BLaER1 (cell line): ENCODE measurements around the gene WDR13.
"Not testable (repeated sequence)": the region's sequence is repeated elsewhere in the genome, so short reads cannot be mapped to it uniquely, and the experiment has no call there.

Experiments
- H3K27ac ChIP-seq: shearing (Covaris generic); formaldehyde crosslinking; 2 replicates; pipeline ENCODE4 v1.8.1; 2022
- H3K27me3 ChIP-seq: shearing (Covaris generic); formaldehyde crosslinking; 2 replicates; pipeline ENCODE4 v1.8.1; 2022
- H3K36me3 ChIP-seq: shearing (Covaris generic); formaldehyde crosslinking; 2 replicates; pipeline ENCODE4 v1.8.1; 2022
- H3K4me1 ChIP-seq: shearing (Covaris generic); formaldehyde crosslinking; 2 replicates; pipeline ENCODE4 v1.8.1; 2022
- H3K4me2 ChIP-seq: shearing (Covaris generic); formaldehyde crosslinking; 2 replicates; pipeline ENCODE4 v1.8.1; 2022
- H3K4me3 ChIP-seq: shearing (Covaris generic); formaldehyde crosslinking; 2 replicates; pipeline ENCODE4 v1.8.1; 2022
- H3K9ac ChIP-seq: shearing (Covaris generic); formaldehyde crosslinking; 2 replicates; pipeline ENCODE4 v1.8.1; 2022
- H3K9me3 ChIP-seq: shearing (Covaris generic); formaldehyde crosslinking; 2 replicates; pipeline ENCODE4 v1.8.1; 2022
- H4K20me1 ChIP-seq: shearing (Covaris generic); formaldehyde crosslinking; 2 replicates; pipeline ENCODE4 v1.8.1; 2022
- Cebpa-rat ChIP-seq: shearing (Covaris generic); IDR thresholded peaks from 2 replicates; pipeline ENCODE4 v1.8.1; 2022

WDR13 gene

GRCh38 chrX:48597353-48598264 lies at the start of gene WDR13:
TSS of gene WDR13 (plus strand) at chrX:48597492. CDS start at chrX:48597997, 505 bp downstream.
- H3K9me3 ChIP-seq, result no peaks in the 10 kb centered on the region
- H3K4me1 ChIP-seq, result peaks cover 29% of the 10 kb centered on the region
- H4K20me1 ChIP-seq, result no peaks in the 10 kb centered on the region
- peak within 1 kb of the TSS; percentile 77 for H3K4me3 ChIP-seq
- H3K36me3 ChIP-seq, result peaks cover 39% of the 10 kb centered on the region
- H3K9ac ChIP-seq, result peak within 1 kb of the TSS; percentile 86
- H3K27me3 ChIP-seq, result no peaks in the 10 kb centered on the region
- peak within 1 kb of the TSS; percentile 89 for H3K27ac ChIP-seq
- no peak for TF ChIP-seq Cebpa-rat
- H3K4me2 ChIP-seq, result peak within 1 kb of the TSS; percentile 70

- TF ChIP-seq Cebpa-rat, result no peak
- H3K4me3 ChIP-seq, result no peak overlapping the region
- peaks cover 50% of the 10 kb centered on the region for H3K36me3 ChIP-seq
- no peak overlapping the region for H3K4me2 ChIP-seq
- H3K9ac ChIP-seq, result no peak overlapping the region
- no peaks in the 10 kb centered on the region for H3K9me3 ChIP-seq
- no peak overlapping the region for H3K27ac ChIP-seq
- peaks cover 11% of the 10 kb centered on the region; the same call in 1 of the 2 replicates for H4K20me1 ChIP-seq
- H3K4me1 ChIP-seq, result peaks cover 33% of the 10 kb centered on the region
- no peaks in the 10 kb centered on the region for H3K27me3 ChIP-seq
These were observed 48.4 kb upstream of the WDR13 start for GRCh38 chrX:48548871-48549270.

GRCh38 chrX:48555731-48556325 lies 41.5 kb upstream of the WDR13 start:
- peaks cover 14% of the 10 kb centered on the region; the same call in 1 of the 2 replicates for H3K4me1 ChIP-seq
- H3K4me3 ChIP-seq, H3K9ac ChIP-seq, H3K27me3 ChIP-seq, H3K27ac ChIP-seq, H3K9me3 ChIP-seq, H3K4me2 ChIP-seq, H4K20me1 ChIP-seq: not testable (repeated sequence)
- peaks cover 81% of the 10 kb centered on the region for H3K36me3 ChIP-seq

- H3K36me3 ChIP-seq, result peaks cover 91% of the 10 kb centered on the region
These were observed 39.0 kb upstream of the WDR13 start for GRCh38 chrX:48558271-48558670.

GRCh38 chrX:48559636-48560035 lies 37.7 kb upstream of the WDR13 start:
- Histone ChIP-seq H3K4me3 (no peak overlapping the region), H4K20me1 (peaks cover 21% of the 10 kb centered on the region; the same call in 1 of the 2 replicates), H3K9me3 (no peaks in the 10 kb centered on the region), H3K27me3 (peaks cover 24% of the 10 kb centered on the region; the same call in 1 of the 2 replicates), H3K4me2 (no peak overlapping the region), H3K36me3 (peaks cover 95% of the 10 kb centered on the region), H3K27ac (no peak overlapping the region), H3K4me1 (no peaks in the 10 kb centered on the region), H3K9ac (no peak overlapping the region)
- TF ChIP-seq Cebpa-rat, result no peak

More at GRCh38 chrX:48558271-48558670, 39.0 kb upstream of the WDR13 start:
- Histone ChIP-seq H3K9ac (no peak overlapping the region), H4K20me1 (peaks cover 21% of the 10 kb centered on the region; the same call in 1 of the 2 replicates), H3K4me3 (no peak overlapping the region), H3K4me2 (no peak overlapping the region), H3K27ac (no peak overlapping the region), H3K9me3 (no peaks in the 10 kb centered on the region), H3K4me1 (no peaks in the 10 kb centered on the region), H3K27me3 (peaks cover 24% of the 10 kb centered on the region; the same call in 1 of the 2 replicates)
- TF ChIP-seq Cebpa-rat, result no peak

GRCh38 chrX:48560056-48560455 lies 37.2 kb upstream of the WDR13 start:
- TF ChIP-seq Cebpa-rat, result no peak
- no peak overlapping the region for H3K9ac ChIP-seq
- no peak overlapping the region for H3K27ac ChIP-seq
- peaks cover 21% of the 10 kb centered on the region; the same call in 1 of the 2 replicates for H4K20me1 ChIP-seq
- no peaks in the 10 kb centered on the region for H3K4me1 ChIP-seq
- H3K27me3 ChIP-seq, result peaks cover 20% of the 10 kb centered on the region; the same call in 1 of the 2 replicates
- H3K36me3 ChIP-seq, result peaks cover 93% of the 10 kb centered on the region
- no peak overlapping the region for H3K4me2 ChIP-seq
- no peak overlapping the region for H3K4me3 ChIP-seq
- H3K9me3 ChIP-seq, result no peaks in the 10 kb centered on the region

GRCh38 chrX:48560681-48561080 lies 36.6 kb upstream of the WDR13 start:
- H3K9ac ChIP-seq, result no peak overlapping the region
- no peaks in the 10 kb centered on the region for H3K4me1 ChIP-seq
- no peak overlapping the region for H3K4me3 ChIP-seq
- H4K20me1 ChIP-seq, result peaks cover 21% of the 10 kb centered on the region; the same call in 1 of the 2 replicates
- no peaks in the 10 kb centered on the region for H3K9me3 ChIP-seq
- no peak overlapping the region for H3K27ac ChIP-seq
- no peak overlapping the region for H3K4me2 ChIP-seq
- H3K36me3 ChIP-seq, result peaks cover 87% of the 10 kb centered on the region
- H3K27me3 ChIP-seq, result peaks cover 16% of the 10 kb centered on the region; the same call in 1 of the 2 replicates
- TF ChIP-seq Cebpa-rat, result no peak

- H3K4me3 ChIP-seq, result no peak overlapping the region
- H3K9me3 ChIP-seq, result no peaks in the 10 kb centered on the region
- H3K4me1 ChIP-seq, result no peaks in the 10 kb centered on the region
- peaks cover 4% of the 10 kb centered on the region; the same call in 1 of the 2 replicates for H3K27me3 ChIP-seq
- H3K4me2 ChIP-seq, result no peak overlapping the region
- H4K20me1 ChIP-seq, result no peaks in the 10 kb centered on the region
- no peak for TF ChIP-seq Cebpa-rat
- H3K36me3 ChIP-seq, result no peaks in the 10 kb centered on the region
- H3K27ac ChIP-seq, result no peak overlapping the region
- H3K9ac ChIP-seq, result no peak overlapping the region
These were observed 27.3 kb upstream of the WDR13 start for GRCh38 chrX:48569958-48570357.

GRCh38 chrX:48573690-48574269 lies 23.5 kb upstream of the WDR13 start:
- peaks cover 4% of the 10 kb centered on the region; the same call in 1 of the 2 replicates for H3K27me3 ChIP-seq
- H3K9ac ChIP-seq, result peak overlapping the region; percentile 99; the same call in 1 of the 2 replicates

More at GRCh38 chrX:48573690-48574269, 23.5 kb upstream of the WDR13 start:
- Histone ChIP-seq H3K4me2 (peak overlapping the region; percentile 62), H3K4me3 (peak overlapping the region; percentile 77), H3K27ac (peak overlapping the region; percentile 99), H3K9me3 (no peaks in the 10 kb centered on the region), H3K4me1 (peaks cover 14% of the 10 kb centered on the region), H3K36me3 (peaks cover 37% of the 10 kb centered on the region), H4K20me1 (peaks cover 17% of the 10 kb centered on the region; the same call in 1 of the 2 replicates)
- no peak for TF ChIP-seq Cebpa-rat
